ENCODE measurements around the gene ZNRF4.

ZNRF4 gene

GRCh38 chr19:5492281-5492634, 37.0 kb downstream of the ZNRF4 start:
- H3K4me2 ChIP-seq (ENCODE audit: low read length), result no peak overlapping the region
- no peak overlapping the region for H3K9ac ChIP-seq (ENCODE audit: low read length)
- no peak overlapping the region for H4K5ac ChIP-seq (ENCODE audit: low read length)
- no peak overlapping the region for H2BK15ac ChIP-seq (replicated peaks; ENCODE audit: low read depth)
- no peak overlapping the region for H2BK120ac ChIP-seq (ENCODE audit: low read depth, low read length)
- DNase-seq, result no peak
- no peak overlapping the region for H3K4me3 ChIP-seq (ENCODE audit: low read length)
- no CpG with 5 or more reads among the region's 8 CpGs for WGBS (ENCODE audit: extremely low coverage, insufficient coverage, low lambda C conversion rate)
- no peak overlapping the region for H2BK5ac ChIP-seq (ENCODE audit: low read length)
- H3K4ac ChIP-seq (ENCODE audit: low read depth, low read length), result no peak overlapping the region
- H3K79me1 ChIP-seq (ENCODE audit: low read length), result no peaks in the 10 kb centered on the region
- H3K18ac ChIP-seq (ENCODE audit: low read length), result no peak overlapping the region
- H3K56ac ChIP-seq (ENCODE audit: low read length), result no peak overlapping the region
- no peaks in the 10 kb centered on the region for H3K36me3 ChIP-seq (ENCODE audit: control insufficient read depth, insufficient read depth, low read length)
- H3K27me3 ChIP-seq (ENCODE audit: insufficient read depth, low read length, poor library complexity), result peaks cover 5% of the 10 kb centered on the region
- no peak overlapping the region for H3K23ac ChIP-seq (ENCODE audit: low read length)
- H3K79me2 ChIP-seq (ENCODE audit: control insufficient read depth, insufficient read depth, low read length), result no peaks in the 10 kb centered on the region
- H3K4me1 ChIP-seq (ENCODE audit: control insufficient read depth, low read depth, low read length), result no peaks in the 10 kb centered on the region
- H2AK5ac ChIP-seq (ENCODE audit: low read length), result no peak overlapping the region
- H3K27ac ChIP-seq (ENCODE audit: low read depth, low read length), result no peak overlapping the region
- no peak overlapping the region for H4K8ac ChIP-seq (ENCODE audit: low read depth, low read length)

- Histone ChIP-seq H2BK120ac (ENCODE audit: low read depth, low read length) (no peak overlapping the region), H4K8ac (ENCODE audit: low read depth, low read length) (no peak overlapping the region), H3K4me1 (ENCODE audit: control insufficient read depth, low read depth, low read length) (no peaks in the 10 kb centered on the region), H3K4me2 (ENCODE audit: low read length) (no peak overlapping the region), H4K5ac (ENCODE audit: low read length) (no peak overlapping the region), H2BK15ac (replicated peaks; ENCODE audit: low read depth) (no peak overlapping the region), H3K4ac (ENCODE audit: low read depth, low read length) (no peak overlapping the region), H3K18ac (ENCODE audit: low read length) (no peak overlapping the region), H2BK5ac (ENCODE audit: low read length) (no peak overlapping the region), H3K9ac (ENCODE audit: low read length) (no peak overlapping the region), H3K23ac (ENCODE audit: low read length) (no peak overlapping the region), H2AK5ac (ENCODE audit: low read length) (no peak overlapping the region), H3K27me3 (ENCODE audit: insufficient read depth, low read length, poor library complexity) (peaks cover 5% of the 10 kb centered on the region), H3K4me3 (ENCODE audit: low read length) (no peak overlapping the region), H3K56ac (ENCODE audit: low read length) (no peak overlapping the region), H3K36me3 (ENCODE audit: control insufficient read depth, insufficient read depth, low read length) (no peaks in the 10 kb centered on the region), H3K79me1 (ENCODE audit: low read length) (no peaks in the 10 kb centered on the region), H3K79me2 (ENCODE audit: control insufficient read depth, insufficient read depth, low read length) (no peaks in the 10 kb centered on the region), H3K27ac (ENCODE audit: low read depth, low read length) (peak overlapping the region; percentile 63)
- no peak for DNase-seq
- no CpG with 5 or more reads among the region's 31 CpGs for WGBS (ENCODE audit: extremely low coverage, insufficient coverage, low lambda C conversion rate)
These were observed 37.6 kb downstream of the ZNRF4 start for GRCh38 chr19:5492635-5493409.

- Histone ChIP-seq H4K8ac (ENCODE audit: low read depth, low read length) (no peak overlapping the region), H3K79me1 (ENCODE audit: low read length) (no peaks in the 10 kb centered on the region), H3K4ac (ENCODE audit: low read depth, low read length) (no peak overlapping the region), H3K18ac (ENCODE audit: low read length) (no peak overlapping the region), H3K4me1 (ENCODE audit: control insufficient read depth, low read depth, low read length) (no peaks in the 10 kb centered on the region), H2BK120ac (ENCODE audit: low read depth, low read length) (no peak overlapping the region), H3K4me3 (ENCODE audit: low read length) (no peak overlapping the region), H2BK15ac (replicated peaks; ENCODE audit: low read depth) (no peak overlapping the region), H2AK5ac (ENCODE audit: low read length) (no peak overlapping the region), H2BK5ac (ENCODE audit: low read length) (no peak overlapping the region), H3K23ac (ENCODE audit: low read length) (no peak overlapping the region), H4K5ac (ENCODE audit: low read length) (no peak overlapping the region), H3K79me2 (ENCODE audit: control insufficient read depth, insufficient read depth, low read length) (no peaks in the 10 kb centered on the region), H3K56ac (ENCODE audit: low read length) (no peak overlapping the region), H3K9ac (ENCODE audit: low read length) (no peak overlapping the region), H3K4me2 (ENCODE audit: low read length) (no peak overlapping the region), H3K27me3 (ENCODE audit: insufficient read depth, low read length, poor library complexity) (peaks cover 7% of the 10 kb centered on the region), H3K36me3 (ENCODE audit: control insufficient read depth, insufficient read depth, low read length) (no peaks in the 10 kb centered on the region), H3K27ac (ENCODE audit: low read depth, low read length) (no peak overlapping the region)
- no CpG with 5 or more reads among the region's 11 CpGs for WGBS (ENCODE audit: extremely low coverage, insufficient coverage, low lambda C conversion rate)
- no peak for DNase-seq
These were observed 39.6 kb downstream of the ZNRF4 start for GRCh38 chr19:5494773-5495172.

- no peak overlapping the region for H3K56ac ChIP-seq (ENCODE audit: low read length)
- no peak overlapping the region for H2BK15ac ChIP-seq (replicated peaks; ENCODE audit: low read depth)
- no CpG with 5 or more reads among the region's 5 CpGs for WGBS (ENCODE audit: extremely low coverage, insufficient coverage, low lambda C conversion rate)
- no peak overlapping the region for H2BK5ac ChIP-seq (ENCODE audit: low read length)
- DNase-seq, result no peak
- H3K18ac ChIP-seq (ENCODE audit: low read length), result no peak overlapping the region
- no peak overlapping the region for H3K27ac ChIP-seq (ENCODE audit: low read depth, low read length)
- H3K4me1 ChIP-seq (ENCODE audit: control insufficient read depth, low read depth, low read length), result no peaks in the 10 kb centered on the region
- H3K27me3 ChIP-seq (ENCODE audit: insufficient read depth, low read length, poor library complexity), result peaks cover 8% of the 10 kb centered on the region
- H3K79me2 ChIP-seq (ENCODE audit: control insufficient read depth, insufficient read depth, low read length), result no peaks in the 10 kb centered on the region
- no peak overlapping the region for H3K4me3 ChIP-seq (ENCODE audit: low read length)
- no peak overlapping the region for H2AK5ac ChIP-seq (ENCODE audit: low read length)
- no peak overlapping the region for H4K5ac ChIP-seq (ENCODE audit: low read length)
- no peak overlapping the region for H2BK120ac ChIP-seq (ENCODE audit: low read depth, low read length)
- no peaks in the 10 kb centered on the region for H3K36me3 ChIP-seq (ENCODE audit: control insufficient read depth, insufficient read depth, low read length)
- H3K9ac ChIP-seq (ENCODE audit: low read length), result no peak overlapping the region
- no peak overlapping the region for H3K23ac ChIP-seq (ENCODE audit: low read length)
- no peaks in the 10 kb centered on the region for H3K79me1 ChIP-seq (ENCODE audit: low read length)
- H3K4ac ChIP-seq (ENCODE audit: low read depth, low read length), result no peak overlapping the region
- H3K4me2 ChIP-seq (ENCODE audit: low read length), result no peak overlapping the region
- no peak overlapping the region for H4K8ac ChIP-seq (ENCODE audit: low read depth, low read length)
These were observed 40.6 kb downstream of the ZNRF4 start for GRCh38 chr19:5495792-5496191.

- H2BK5ac ChIP-seq (ENCODE audit: low read length), result no peak overlapping the region
- no peak overlapping the region for H3K4ac ChIP-seq (ENCODE audit: low read depth, low read length)
- no peak overlapping the region for H3K23ac ChIP-seq (ENCODE audit: low read length)
- no peak overlapping the region for H3K4me2 ChIP-seq (ENCODE audit: low read length)
- no peaks in the 10 kb centered on the region for H3K79me1 ChIP-seq (ENCODE audit: low read length)
- no peak overlapping the region for H4K8ac ChIP-seq (ENCODE audit: low read depth, low read length)
- DNase-seq, result no peak
- no CpG with 5 or more reads among the region's 5 CpGs for WGBS (ENCODE audit: extremely low coverage, insufficient coverage, low lambda C conversion rate)
- H3K9ac ChIP-seq (ENCODE audit: low read length), result no peak overlapping the region
- H3K18ac ChIP-seq (ENCODE audit: low read length), result no peak overlapping the region
- H3K27me3 ChIP-seq (ENCODE audit: insufficient read depth, low read length, poor library complexity), result peaks cover 15% of the 10 kb centered on the region
- no peak overlapping the region for H2BK120ac ChIP-seq (ENCODE audit: low read depth, low read length)
- H3K79me2 ChIP-seq (ENCODE audit: control insufficient read depth, insufficient read depth, low read length), result no peaks in the 10 kb centered on the region
- no peak overlapping the region for H4K5ac ChIP-seq (ENCODE audit: low read length)
- H3K4me3 ChIP-seq (ENCODE audit: low read length), result no peak overlapping the region
- no peak overlapping the region for H2AK5ac ChIP-seq (ENCODE audit: low read length)
- no peak overlapping the region for H2BK15ac ChIP-seq (replicated peaks; ENCODE audit: low read depth)
- no peaks in the 10 kb centered on the region for H3K4me1 ChIP-seq (ENCODE audit: control insufficient read depth, low read depth, low read length)
- H3K36me3 ChIP-seq (ENCODE audit: control insufficient read depth, insufficient read depth, low read length), result no peaks in the 10 kb centered on the region
- H3K56ac ChIP-seq (ENCODE audit: low read length), result no peak overlapping the region
- H3K27ac ChIP-seq (ENCODE audit: low read depth, low read length), result no peak overlapping the region
These were observed 42.1 kb downstream of the ZNRF4 start for GRCh38 chr19:5497297-5497696.
